Measurements from ENCODE around the gene AGAP3.

AGAP3 gene

GRCh38 chr7:151066273-151066974 is 19.9 kb upstream of the AGAP3 start:
- ChIA-PET POLR2A (interaction anchor here (0.6 kb wide), 1 partner anchor 1065 kb away, joined by 3 read pairs; no protein-coding TSS in a partner anchor), CTCF (interaction anchor here (0.8 to 1.5 kb wide), 3 partner anchors 10 to 58 kb away, joined by 3 to 4 read pairs (median 4); no protein-coding TSS in a partner anchor)
- no peak for DNase-seq (ENCODE audit: extremely low spot score)
- no peak for TF ChIP-seq CTCF (IDR thresholded peaks at IDR 0.05; ENCODE audit: control extremely low read depth, extremely low read depth, low read depth, missing control alignments)

- no peak for DNase-seq (ENCODE audit: extremely low spot score)
- no peak for TF ChIP-seq CTCF (IDR thresholded peaks at IDR 0.05; ENCODE audit: control extremely low read depth, extremely low read depth, low read depth, missing control alignments)
- CTCF ChIA-PET: interaction anchor here (0.8 to 1.5 kb wide), 3 partner anchors 16 to 56 kb away, joined by 3 to 4 read pairs (median 3); no protein-coding TSS in a partner anchor
- POLR2A ChIA-PET: no interaction called here
Measured at GRCh38 chr7:151068069-151068773, 18.1 kb upstream of the AGAP3 start.

GRCh38 chr7:151069841-151070573 is 16.3 kb upstream of the AGAP3 start:
- CTCF ChIA-PET: no interaction called here
- POLR2A ChIA-PET: no interaction called here
- no peak for TF ChIP-seq CTCF (IDR thresholded peaks at IDR 0.05; ENCODE audit: control extremely low read depth, extremely low read depth, low read depth, missing control alignments)
- no peak for DNase-seq (ENCODE audit: extremely low spot score)

DNA sequence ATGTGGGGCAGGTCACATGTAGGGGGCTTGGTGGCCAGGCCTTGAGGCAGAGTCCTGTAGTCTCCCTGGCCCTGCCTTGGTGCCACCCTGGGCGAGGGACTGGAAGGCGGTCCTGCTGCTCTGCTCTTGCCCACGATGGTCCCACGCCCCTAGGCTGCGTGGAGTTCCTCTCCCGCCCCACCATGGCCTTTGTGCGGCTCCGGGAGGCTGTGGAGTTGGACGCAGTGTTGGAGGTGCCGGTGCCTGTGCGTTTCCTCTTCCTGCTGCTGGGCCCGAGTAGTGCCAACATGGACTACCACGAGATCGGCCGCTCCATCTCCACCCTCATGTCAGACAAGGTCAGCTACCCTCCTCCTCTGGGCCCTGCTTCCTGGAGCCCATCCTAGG is 15.7 kb upstream of the AGAP3 start:
- no peak for DNase-seq (ENCODE audit: extremely low spot score)
- CTCF ChIA-PET: no interaction called here
- POLR2A ChIA-PET: no interaction called here
- no peak for TF ChIP-seq CTCF (IDR thresholded peaks at IDR 0.05; ENCODE audit: control extremely low read depth, extremely low read depth, low read depth, missing control alignments)

- POLR2A ChIA-PET: no interaction called here
- no peak for TF ChIP-seq CTCF (IDR thresholded peaks at IDR 0.05; ENCODE audit: control extremely low read depth, extremely low read depth, low read depth, missing control alignments)
- CTCF ChIA-PET: no interaction called here
- DNase-seq (ENCODE audit: extremely low spot score): no peak
Measured at GRCh38 chr7:151071032-151071866, 15.0 kb upstream of the AGAP3 start.

DNA sequence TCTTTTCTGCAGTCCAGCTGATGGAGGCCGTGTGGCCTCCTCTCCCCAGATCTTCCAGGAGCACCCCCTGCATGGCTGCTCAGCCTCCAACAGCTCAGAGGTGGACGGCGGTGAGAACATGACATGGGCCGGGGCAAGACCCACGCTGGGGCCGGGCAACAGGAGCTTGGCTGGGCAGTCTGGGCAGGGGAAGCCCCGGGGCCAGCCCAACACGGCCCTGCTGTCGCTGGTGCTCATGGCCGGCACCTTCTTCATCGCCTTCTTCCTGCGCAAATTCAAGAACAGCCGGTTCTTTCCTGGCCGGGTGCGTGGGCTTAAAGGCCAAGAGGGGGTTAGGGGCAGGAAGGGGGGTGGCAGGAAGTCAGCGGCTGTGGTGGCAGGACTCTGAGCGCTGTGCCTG is 12.3 kb upstream of the AGAP3 start:
- CTCF ChIA-PET: interaction anchor here (1.3 to 1.5 kb wide), 2 partner anchors 14 to 50 kb away, joined by 4 to 5 read pairs; no protein-coding TSS in a partner anchor
- POLR2A ChIA-PET: no interaction called here

More for the DNA sequence above, 12.3 kb upstream of the AGAP3 start:
- DNase-seq (ENCODE audit: extremely low spot score): no peak
- TF ChIP-seq CTCF (IDR thresholded peaks at IDR 0.05; ENCODE audit: control extremely low read depth, extremely low read depth, low read depth, missing control alignments): no peak

All from GM10248 (cell line).